SH-SY5Y (cell line): ENCODE results near the gene TBCA.

Experiments
- GATA2 ChIP-seq: IDR thresholded peaks from 2 replicates; pipeline ENCODE4 v1.6.1; 2011; ENCODE audit warnings: mild to moderate bottlenecking, low read depth, low read length
- GATA3 ChIP-seq: IDR thresholded peaks from 2 replicates; pipeline ENCODE4 v1.6.1; 2011; ENCODE audit warnings: low read depth, mild to moderate bottlenecking, low read length, moderate library complexity

- no peak for TF ChIP-seq GATA2
- no peak for TF ChIP-seq GATA3
Measured at GRCh38 chr5:77781076-77781475, 4.9 kb upstream of the TBCA start.
